ENCODE data around the gene ATP13A4.
A peak's percentile ranks its signal among the peaks of the same experiment; 100 is the strongest.

Gene ATP13A4

GRCh38 chr3:193554811-193555210 is at the start of gene ATP13A4:
Gene ATP13A4, minus strand, starts transcription at chr3:193554895. Its CDS starts 96 bp downstream, at chr3:193554799.
- DNase-seq = peak in 1 of 2 donors; percentile 11

GRCh38 chr3:193599393-193599792 is 44.7 kb upstream of the ATP13A4 start:
- DNase-seq = no peak

GRCh38 chr3:193598202-193598601 is 43.5 kb upstream of the ATP13A4 start:
- no peak for DNase-seq

- DNase-seq = no peak
Observed at GRCh38 chr3:193595939-193596487, 41.3 kb upstream of the ATP13A4 start.

- no peak for DNase-seq
Observed at GRCh38 chr3:193594946-193595689, 40.4 kb upstream of the ATP13A4 start.

GRCh38 chr3:193593668-193594030 is 39.0 kb upstream of the ATP13A4 start:
- DNase-seq = no peak

GRCh38 chr3:193592841-193593667 is 38.4 kb upstream of the ATP13A4 start, which contains the start of gene OPA1:
Gene OPA1, plus strand, starts transcription at chr3:193593208. Its CDS starts 170 bp downstream, at chr3:193593378.
- DNase-seq = peak; percentile 92 to 93

- DNase-seq = no peak
Observed at GRCh38 chr3:193590088-193590856, 35.6 kb upstream of the ATP13A4 start.

GRCh38 chr3:193589616-193590015 is 34.9 kb upstream of the ATP13A4 start:
- DNase-seq = no peak

GRCh38 chr3:193589129-193589528 is 34.4 kb upstream of the ATP13A4 start:
- no peak for DNase-seq

- no peak for DNase-seq
Observed at GRCh38 chr3:193586526-193586925, 31.8 kb upstream of the ATP13A4 start.

- no peak for DNase-seq
Observed at GRCh38 chr3:193585530-193585929, 30.8 kb upstream of the ATP13A4 start.

- DNase-seq = no peak
Observed at GRCh38 chr3:193574488-193575070, 19.9 kb upstream of the ATP13A4 start.

- DNase-seq = no peak
Observed at GRCh38 chr3:193573403-193574191, 18.9 kb upstream of the ATP13A4 start.

GRCh38 chr3:193572426-193572908 is 17.8 kb upstream of the ATP13A4 start:
- DNase-seq = peak; percentile 57 to 73

- no peak for DNase-seq
Observed at GRCh38 chr3:193569119-193569518, 14.4 kb upstream of the ATP13A4 start.

- DNase-seq = no peak
Observed at GRCh38 chr3:193564012-193564411, 9.3 kb upstream of the ATP13A4 start.

- DNase-seq = no peak
Observed at GRCh38 chr3:193563426-193563825, 8.7 kb upstream of the ATP13A4 start.

GRCh38 chr3:193560870-193561269 is 6.2 kb upstream of the ATP13A4 start:
- peak in 1 of 2 donors; percentile 33 for DNase-seq

GRCh38 chr3:193560091-193560490 is 5.4 kb upstream of the ATP13A4 start:
- no peak for DNase-seq

GRCh38 chr3:193559100-193559499 is 4.4 kb upstream of the ATP13A4 start:
- no peak for DNase-seq

All from hippocampal formation (tissue), 2 donors.